ENCODE data around the gene KIF13A.

DNA sequence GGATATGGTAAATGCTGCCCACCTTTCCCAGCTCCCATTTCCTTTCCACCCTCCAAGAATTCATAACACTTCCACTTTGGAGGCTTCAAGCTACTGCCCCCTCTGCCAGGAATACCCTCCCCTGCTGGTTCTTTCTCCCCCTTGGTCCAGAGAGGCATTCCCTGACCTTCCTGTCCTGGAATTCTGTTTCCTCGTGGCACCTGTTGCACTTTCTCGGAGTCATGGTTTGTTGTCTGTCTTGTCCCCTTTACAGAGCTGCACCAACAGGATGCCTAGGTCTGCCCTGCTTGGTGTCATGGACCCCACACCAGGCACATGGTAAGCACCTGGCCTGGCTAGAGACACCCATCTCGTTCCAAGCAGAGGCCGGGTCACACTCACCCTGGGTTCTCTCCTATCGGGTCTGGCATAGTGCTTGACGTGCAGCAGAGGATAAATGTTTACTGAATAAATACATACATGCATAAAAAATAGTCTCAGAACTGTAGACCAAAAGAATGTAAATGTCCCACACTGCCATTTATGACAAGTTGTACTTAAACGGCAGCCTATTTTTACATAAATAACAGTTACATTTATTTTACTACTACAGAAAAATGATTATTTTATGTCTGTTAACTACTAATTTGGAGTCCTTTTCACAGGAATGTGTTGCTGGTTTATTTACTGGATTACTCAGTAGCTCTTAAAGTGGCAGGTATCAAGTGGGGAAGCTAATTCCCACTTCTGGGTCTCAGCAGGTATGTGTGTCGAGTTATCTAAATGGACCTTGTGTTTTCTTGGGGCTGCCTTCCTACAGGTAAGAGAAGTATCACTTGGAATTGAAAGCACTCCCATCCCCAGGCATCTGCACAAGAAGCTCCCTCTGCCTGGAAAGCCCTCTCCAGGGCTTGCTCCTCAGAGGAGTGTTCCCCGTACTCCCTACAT lies 69.3 kb downstream of the KIF13A start:
- TF ChIP-seq, protein P1, sequence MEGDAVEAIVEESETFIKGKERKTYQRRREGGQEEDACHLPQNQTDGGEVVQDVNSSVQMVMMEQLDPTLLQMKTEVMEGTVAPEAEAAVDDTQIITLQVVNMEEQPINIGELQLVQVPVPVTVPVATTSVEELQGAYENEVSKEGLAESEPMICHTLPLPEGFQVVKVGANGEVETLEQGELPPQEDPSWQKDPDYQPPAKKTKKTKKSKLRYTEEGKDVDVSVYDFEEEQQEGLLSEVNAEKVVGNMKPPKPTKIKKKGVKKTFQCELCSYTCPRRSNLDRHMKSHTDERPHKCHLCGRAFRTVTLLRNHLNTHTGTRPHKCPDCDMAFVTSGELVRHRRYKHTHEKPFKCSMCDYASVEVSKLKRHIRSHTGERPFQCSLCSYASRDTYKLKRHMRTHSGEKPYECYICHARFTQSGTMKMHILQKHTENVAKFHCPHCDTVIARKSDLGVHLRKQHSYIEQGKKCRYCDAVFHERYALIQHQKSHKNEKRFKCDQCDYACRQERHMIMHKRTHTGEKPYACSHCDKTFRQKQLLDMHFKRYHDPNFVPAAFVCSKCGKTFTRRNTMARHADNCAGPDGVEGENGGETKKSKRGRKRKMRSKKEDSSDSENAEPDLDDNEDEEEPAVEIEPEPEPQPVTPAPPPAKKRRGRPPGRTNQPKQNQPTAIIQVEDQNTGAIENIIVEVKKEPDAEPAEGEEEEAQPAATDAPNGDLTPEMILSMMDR (IDR thresholded peaks at IDR 0.05; ENCODE audit: low read depth, low read length) = no peak
- TF ChIP-seq EZH2phosphoT487 (IDR thresholded peaks at IDR 0.05; ENCODE audit: low read depth) = no peak
